GM21381 (cell line): ENCODE results near the gene RPL10.

Source experiments
- ATAC-seq: cut with Tn5 transposase; IDR thresholded peaks from one replicate; pipeline ENCODE4 v1.9.1; 2021; ENCODE audit warnings: mild to moderate bottlenecking, moderate library complexity; ENCODE audit not compliant: unreplicated experiment

RPL10 gene

GRCh38 chrX:154360155-154360713 is 37.9 kb upstream of the RPL10 start:
- no peak for ATAC-seq

GRCh38 chrX:154362085-154362742 is 36.0 kb upstream of the RPL10 start:
- ATAC-seq: no peak

GRCh38 chrX:154363706-154364439 is 34.3 kb upstream of the RPL10 start:
- no peak for ATAC-seq

GRCh38 chrX:154365052-154365600 is 33.1 kb upstream of the RPL10 start:
- ATAC-seq: no peak

DNA sequence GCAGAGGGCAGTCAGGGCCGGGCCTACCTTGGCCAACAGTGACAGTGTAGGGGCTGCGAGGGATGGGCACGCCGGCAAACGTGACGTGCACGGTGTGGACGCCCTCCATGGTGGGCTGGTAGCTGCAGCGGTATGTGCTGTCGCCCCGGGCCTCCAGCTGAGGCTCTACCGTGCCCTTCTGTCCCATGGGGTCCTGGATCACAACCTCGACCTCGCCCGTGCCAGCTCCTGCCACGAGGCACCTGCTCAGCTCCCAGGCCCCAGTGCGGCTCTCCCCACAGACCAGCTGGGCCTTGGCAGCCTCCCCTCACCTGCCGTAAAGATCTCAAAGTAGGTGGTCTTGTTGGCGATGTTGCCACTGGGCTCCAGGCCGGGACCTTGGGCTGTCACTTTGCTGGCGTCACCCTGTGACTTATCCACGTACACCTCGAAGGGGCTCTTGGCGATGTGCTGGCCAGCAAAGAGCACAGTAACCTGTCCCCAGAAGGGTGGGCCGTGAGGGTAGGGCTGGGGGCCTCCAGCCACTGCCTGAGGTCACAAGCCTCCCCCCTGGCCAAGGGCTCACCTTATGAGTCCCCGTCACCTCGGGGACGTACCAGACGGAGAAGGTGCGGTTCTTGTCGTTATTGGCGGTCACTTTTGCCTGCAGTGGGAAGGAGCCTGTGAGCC is 32.0 kb upstream of the RPL10 start:
- no peak for ATAC-seq

DNA sequence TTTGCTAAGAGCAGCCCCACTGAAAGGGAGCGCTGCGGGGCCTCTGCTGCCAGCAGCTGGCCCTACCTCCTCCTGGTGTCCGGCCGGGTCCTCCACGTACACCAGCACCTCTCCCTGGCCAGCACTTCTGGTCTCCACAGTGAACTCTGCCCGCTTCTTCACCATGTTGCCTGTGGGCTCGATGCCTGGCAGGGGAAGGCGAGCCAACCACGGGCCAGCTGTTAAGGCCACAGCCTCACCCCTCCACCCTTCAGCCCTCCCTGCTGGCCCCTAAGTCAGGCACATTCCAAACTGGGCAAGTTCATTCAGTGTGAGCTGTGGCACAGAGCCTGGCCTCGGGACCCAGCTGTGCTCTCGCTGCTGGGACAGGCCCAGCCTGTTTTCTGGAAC is 31.5 kb upstream of the RPL10 start:
- no peak for ATAC-seq

DNA sequence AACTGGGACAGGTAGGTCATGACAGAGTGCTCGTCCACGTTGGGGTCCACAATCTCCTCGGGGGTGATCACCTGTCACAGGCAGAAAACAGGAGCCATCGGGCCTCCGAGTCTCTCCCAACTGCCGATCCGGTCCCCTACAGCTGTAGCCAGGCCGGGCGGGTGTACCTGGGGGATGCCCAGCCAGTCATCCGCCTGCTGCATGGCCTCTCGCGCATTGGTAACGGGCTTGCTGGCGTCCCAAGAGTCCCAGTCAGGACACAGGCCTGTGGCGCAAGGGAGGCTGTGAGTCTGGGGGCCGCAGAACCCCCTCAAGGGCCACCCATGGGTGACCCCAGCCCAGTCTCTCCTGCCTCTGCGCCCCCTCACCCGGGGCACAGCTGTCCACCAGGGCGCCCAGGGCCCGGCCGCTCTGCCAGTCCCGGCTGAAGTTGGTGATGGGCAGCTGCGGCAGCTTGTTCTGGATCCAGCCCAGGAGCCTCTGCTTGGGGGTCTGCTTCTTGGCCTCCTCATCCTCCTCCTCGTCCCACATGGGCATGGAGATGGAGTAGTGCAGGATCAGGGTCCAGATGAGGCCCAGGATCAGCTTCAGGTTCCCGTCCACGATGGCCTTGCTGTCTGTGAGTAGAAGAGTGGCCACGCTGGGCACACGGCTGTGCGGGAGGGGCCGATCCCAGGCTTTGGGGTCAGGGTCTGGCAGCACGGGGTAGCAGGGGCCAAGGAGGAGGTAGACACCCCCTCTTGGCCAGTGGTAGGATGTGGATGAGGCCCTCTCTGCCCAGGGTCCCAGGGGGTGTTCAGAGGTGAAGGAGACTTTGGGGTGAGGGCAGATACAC is 30.5 kb upstream of the RPL10 start:
- no peak for ATAC-seq

- ATAC-seq: peak; percentile 30
Observed at GRCh38 chrX:154368630-154369448, 29.3 kb upstream of the RPL10 start.

GRCh38 chrX:154369449-154370299 is 28.5 kb upstream of the RPL10 start:
- ATAC-seq: no peak

- no peak for ATAC-seq
Observed at GRCh38 chrX:154370300-154371016, 27.7 kb upstream of the RPL10 start.

DNA sequence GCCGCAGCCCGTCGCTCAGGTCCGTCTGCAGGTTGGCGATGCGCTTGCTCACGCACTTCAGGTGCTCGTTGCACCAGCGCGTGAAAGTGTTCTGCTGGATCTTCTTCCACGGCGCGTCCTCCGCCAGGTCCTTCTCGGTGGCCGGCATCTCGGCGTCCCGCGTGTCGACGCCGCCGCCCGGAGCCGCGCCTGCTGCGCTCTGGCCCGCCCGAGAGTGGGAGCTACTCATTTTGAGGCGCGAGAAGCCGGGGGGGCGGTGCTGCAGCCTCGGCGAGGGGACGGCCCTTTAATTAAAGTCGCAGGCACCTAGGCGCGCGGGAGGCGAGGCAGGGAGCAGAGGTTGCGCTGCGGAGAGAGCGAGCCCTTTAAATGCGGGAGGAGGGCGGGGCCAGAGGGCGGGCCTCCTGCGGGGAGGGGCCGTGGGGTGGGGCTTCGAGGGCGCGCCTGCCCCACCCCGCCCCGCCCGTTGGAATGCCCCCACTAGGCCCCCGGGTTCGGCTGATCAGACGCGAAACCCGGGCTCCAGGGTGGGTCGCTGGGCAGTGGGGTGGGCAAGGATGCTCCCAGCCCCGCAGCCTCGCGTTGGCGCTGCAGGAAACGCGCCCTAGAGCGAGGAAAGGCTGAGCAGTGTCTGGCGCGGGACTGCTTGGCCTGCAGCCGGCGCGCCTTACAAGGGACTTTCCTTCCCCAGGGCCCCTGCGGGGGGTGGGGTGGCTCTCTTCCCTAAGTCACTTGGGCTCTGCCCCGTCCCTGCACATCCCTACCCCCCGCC is 27.0 kb upstream of the RPL10 start:
- ATAC-seq: peak; percentile 54

GRCh38 chrX:154371789-154372300 is 26.3 kb upstream of the RPL10 start:
- no peak for ATAC-seq

- ATAC-seq: no peak
Observed at GRCh38 chrX:154372612-154373022, 25.6 kb upstream of the RPL10 start.

DNA sequence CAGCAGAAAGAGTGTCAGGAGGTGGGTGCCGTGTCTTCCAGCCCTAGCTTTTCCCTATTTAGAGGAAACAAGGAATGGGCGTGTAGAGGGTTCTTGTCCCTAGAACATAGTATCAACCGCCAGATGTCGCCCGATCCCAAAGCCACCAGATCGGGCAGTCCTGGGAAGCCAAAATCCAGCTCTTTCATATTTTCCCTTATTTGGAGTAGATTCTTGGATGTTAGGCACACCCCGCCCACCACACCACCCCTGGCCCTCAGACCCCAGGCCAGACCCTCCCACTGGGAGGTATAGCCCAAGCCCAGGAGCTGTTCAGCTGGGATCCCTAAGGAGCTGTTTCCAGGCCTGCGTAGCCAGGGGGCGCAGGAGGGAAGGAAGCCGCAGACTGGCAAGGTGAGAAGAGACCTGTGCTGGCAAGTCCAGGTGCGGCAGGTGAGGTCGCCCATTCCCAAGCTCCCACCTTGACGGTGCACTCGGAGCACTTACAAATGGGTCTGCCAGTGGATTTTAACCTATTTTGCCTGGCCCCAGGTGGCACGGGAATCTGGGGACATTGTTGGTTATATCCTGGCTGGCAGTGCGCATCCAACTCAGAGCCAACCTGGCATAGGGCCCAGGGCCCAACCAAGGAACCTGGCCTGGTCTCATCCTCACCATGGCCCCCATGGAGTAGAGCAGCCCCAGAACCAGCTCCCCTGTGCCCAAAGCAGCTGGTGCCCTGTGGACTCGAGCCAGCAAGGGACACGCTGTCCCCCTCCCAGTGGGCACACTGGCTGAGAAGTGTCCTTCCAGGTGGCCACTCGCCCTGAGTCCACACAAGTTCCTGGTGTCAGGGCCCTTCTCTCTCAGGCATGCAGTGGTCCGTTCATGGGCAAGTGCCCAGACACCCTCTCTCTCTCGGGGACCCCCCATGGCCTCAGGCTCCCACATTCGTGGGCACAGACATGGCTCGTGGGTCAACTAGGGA is 24.6 kb upstream of the RPL10 start:
- ATAC-seq: no peak

DNA sequence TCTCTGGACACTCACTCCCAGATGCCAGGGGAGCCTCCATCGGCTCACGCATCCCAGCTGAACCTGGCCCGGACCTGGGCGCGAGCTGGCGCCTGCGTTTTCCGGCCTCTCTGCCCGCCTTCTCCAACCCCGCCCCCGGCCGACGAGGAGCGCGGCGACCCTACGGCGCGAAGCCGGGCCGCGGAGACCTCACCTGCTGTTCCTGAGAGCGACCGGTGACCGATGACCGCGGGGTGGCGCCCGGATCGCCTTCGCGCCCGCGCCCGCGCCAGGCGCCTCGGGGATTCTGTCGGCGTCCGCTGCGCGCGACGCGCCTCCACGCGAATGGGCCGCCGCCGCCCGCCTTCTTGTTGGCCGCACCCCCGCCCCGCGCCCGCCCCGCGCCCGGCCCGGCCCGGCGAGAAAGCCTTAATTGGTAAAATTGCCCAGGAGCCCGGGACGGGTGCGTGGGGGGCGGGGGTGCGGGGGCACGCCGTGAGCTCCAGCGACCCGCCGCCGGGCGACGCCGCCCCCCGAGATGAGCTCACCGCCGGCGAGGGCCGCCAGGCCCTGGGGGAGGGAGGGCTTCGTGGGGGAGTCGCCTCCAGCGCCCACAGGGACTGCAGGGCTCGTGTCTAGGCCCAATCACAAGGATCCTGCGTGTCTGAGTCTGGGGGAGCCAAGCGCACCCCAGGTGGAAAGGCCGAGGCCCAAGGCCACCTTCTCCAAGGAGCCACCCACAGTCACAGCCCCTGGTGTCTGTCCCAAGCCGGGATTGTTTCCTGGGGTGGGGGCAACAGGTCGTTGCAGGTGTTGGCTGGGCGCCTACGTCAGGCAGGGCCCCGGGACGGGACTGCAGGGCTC is 23.6 kb upstream of the RPL10 start, which contains the start of gene FLNA:
Gene FLNA, minus strand, starts transcription at position 322 of the 843 bp plus-strand sequence. CDS start 3,389 bp downstream, outside the sequence.
- no peak for ATAC-seq
